SK-N-SH (cell line): Measurements from ENCODE around the gene TULP3. TPM values are rescaled to one million over a fixed set of nuclear protein-coding genes. Genes with fewer than 3 reads are reported as not detected.

Experiments used
- CTCF ChIA-PET: fragments of 300-600, 350-600 bp; formaldehyde crosslinking; extraction: SDS; loops from one replicate; lab custom pipeline; 2021; lab: Yijun Ruan, JAX
- POLR2A ChIA-PET: fragments of 350-600 bp; sonication (Branson Sonifier 250); formaldehyde crosslinking; extraction: SDS; loops from one replicate; lab custom pipeline; 2020; ENCODE audit warnings: antibody characterized with exemption, inconsistent platforms; lab: Yijun Ruan, JAX
- DNase-seq: peaks from one replicate; pipeline ENCODE4 v3.0.0; 2012
- H2AFZ ChIP-seq: fragments of 200-600 bp; sonication (generic); 2 replicates; pipeline ENCODE4 v1.8.1; 2016; ENCODE audit warnings: antibody characterized with exemption, mild to moderate bottlenecking, low read depth
- H3F3A ChIP-seq: fragments of 200-600 bp; sonication (generic); replicated peaks from 2 replicates; pipeline ENCODE3; 2016; ENCODE audit warnings: antibody characterized with exemption, mild to moderate bottlenecking; ENCODE audit not compliant: insufficient read depth
- H3K27ac ChIP-seq, 2 experiments: fragments of 200-500 bp in 1 of 2; fragments of 200-600 bp in 1 of 2; sonication (Bioruptor generic) in 1 of 2; sonication (generic), shearing (Covaris generic) in 1 of 2; 2 replicates each; pipeline versions ENCODE4 v1.5.1 to v1.6.1; 2014 to 2016; ENCODE audit warnings: low read depth in 2 of 2, inconsistent platforms in 1 of 2, low read length in 1 of 2, mild to moderate bottlenecking in 1 of 2, mixed read lengths in 1 of 2
- H3K27me3 ChIP-seq: fragments of 200-600 bp; sonication (generic), shearing (Covaris generic); 2 replicates; pipeline ENCODE4 v1.6.1; 2016; ENCODE audit warnings: mixed run types; ENCODE audit not compliant: insufficient read depth
- H3K36me3 ChIP-seq, 2 experiments: fragments of 200-500 bp in 1 of 2; fragments of 200-600 bp in 1 of 2; sonication (Bioruptor generic) in 1 of 2; sonication (generic) in 1 of 2; replicated peaks in 1 of 2; 2 replicates each; pipeline versions ENCODE3 to v1.5.1; 2014 to 2016; ENCODE audit warnings: low read length in 1 of 2, mild to moderate bottlenecking in 1 of 2; ENCODE audit not compliant: insufficient read depth in 2 of 2, control insufficient read depth in 1 of 2
- H3K4me1 ChIP-seq, 2 experiments: fragments of 200-500 bp in 1 of 2; fragments of 200-600 bp in 1 of 2; sonication (Bioruptor generic) in 1 of 2; sonication (generic), shearing (Covaris generic) in 1 of 2; 2 replicates each; pipeline versions ENCODE4 v1.5.1 to v1.6.1; 2014 to 2016; ENCODE audit warnings: low read depth in 1 of 2, low read length in 1 of 2, mixed run types in 1 of 2; ENCODE audit not compliant: insufficient read depth in 2 of 2, control insufficient read depth in 1 of 2
- H3K4me2 ChIP-seq: fragments of 200-600 bp; sonication (generic), shearing (Covaris generic); 2 replicates; pipeline ENCODE4 v1.6.1; 2017; ENCODE audit warnings: mixed run types
- H3K4me3 ChIP-seq, 2 experiments: fragments of 200-500 bp in 1 of 2; fragments of 200-600 bp in 1 of 2; sonication (Bioruptor generic) in 1 of 2; sonication (generic), shearing (Covaris generic) in 1 of 2; 2 replicates each; pipeline versions ENCODE4 v1.5.1 to v1.8.1; 2014 to 2016; ENCODE audit warnings: low read depth in 2 of 2, inconsistent platforms in 1 of 2, low read length in 1 of 2, mild to moderate bottlenecking in 1 of 2, mixed read lengths in 1 of 2, moderate library complexity in 1 of 2
- H3K79me2 ChIP-seq: fragments of 200-600 bp; sonication (generic); 2 replicates; pipeline ENCODE4 v1.8.1; 2017; ENCODE audit warnings: mild to moderate bottlenecking; ENCODE audit not compliant: insufficient read depth
- H3K9ac ChIP-seq: fragments of 200-600 bp; sonication (generic); 2 replicates; pipeline ENCODE4 v1.6.1; 2017; ENCODE audit warnings: mixed run types
- H3K9me2 ChIP-seq: fragments of 200-600 bp; sonication (generic); 2 replicates; pipeline ENCODE4 v1.6.1; 2017; ENCODE audit warnings: mixed run types
- H3K9me3 ChIP-seq: fragments of 200-600 bp; sonication (generic); 2 replicates; pipeline ENCODE4 v1.6.1; 2017; ENCODE audit warnings: mixed run types, mild to moderate bottlenecking, moderate library complexity
- H4K20me1 ChIP-seq: fragments of 200-600 bp; sonication (generic); 2 replicates; pipeline ENCODE4 v1.6.1; 2017; ENCODE audit warnings: mild to moderate bottlenecking, mixed run types; ENCODE audit not compliant: insufficient read depth
- CHD2 ChIP-seq: fragments of 150-350 bp; IDR thresholded peaks from 2 replicates; pipeline ENCODE4 v1.6.1; 2018; ENCODE audit warnings: low read length; ENCODE audit not compliant: partially characterized antibody
- CTCF ChIP-seq: fragments of 200-600 bp; sonication (generic); IDR thresholded peaks from 2 replicates; pipeline ENCODE4 v1.6.1; 2017; ENCODE audit warnings: antibody characterized with exemption, mild to moderate bottlenecking, moderate library complexity
- EP300 ChIP-seq, 2 experiments: IDR thresholded peaks; 2 replicates each; pipeline versions ENCODE4 v1.4.0 to v1.6.1; 2012; ENCODE audit warnings: borderline replicate concordance in 1 of 2, low read depth in 1 of 2, low read length in 1 of 2
- FOXM1 ChIP-seq: IDR thresholded peaks from 2 replicates; pipeline ENCODE4 v1.4.0; 2012; ENCODE audit warnings: low read depth, mild to moderate bottlenecking
- GABPA ChIP-seq: IDR thresholded peaks from 2 replicates; pipeline ENCODE4 v1.4.0; 2012; ENCODE audit warnings: low read depth, mild to moderate bottlenecking
- GATA2 ChIP-seq: sonication (generic); formaldehyde crosslinking; IDR thresholded peaks from 2 replicates; pipeline ENCODE4 v1.5.0; 2020; ENCODE audit warnings: mild to moderate bottlenecking, missing genetic modification reagents
- JUND ChIP-seq: IDR thresholded peaks from 2 replicates; pipeline ENCODE4 v1.4.0; 2012
- MXI1 ChIP-seq: IDR thresholded peaks from 2 replicates; pipeline ENCODE4 v1.6.1; 2012; ENCODE audit warnings: mild to moderate bottlenecking, low read depth, low read length, improper control_type of control experiment
- NFIC ChIP-seq: IDR thresholded peaks from 2 replicates; pipeline ENCODE4 v1.4.0; 2012; ENCODE audit warnings: borderline replicate concordance
- NRF1 ChIP-seq: IDR thresholded peaks from 2 replicates; pipeline ENCODE4 v1.6.1; 2012; ENCODE audit warnings: low read depth, mild to moderate bottlenecking, low read length
- PBX3 ChIP-seq: IDR thresholded peaks from 2 replicates; pipeline ENCODE4; 2012
- POLR2AphosphoS5 ChIP-seq: IDR thresholded peaks from 2 replicates; pipeline ENCODE4 v1.6.1; 2012; ENCODE audit warnings: low read depth, low read length
- RAD21 ChIP-seq: IDR thresholded peaks from 2 replicates; pipeline ENCODE4 v1.6.1; 2012; ENCODE audit warnings: mild to moderate bottlenecking, low read length
- RCOR1 ChIP-seq: fragments of 150-350 bp; IDR thresholded peaks from 2 replicates; pipeline ENCODE4 v1.6.1; 2017; ENCODE audit warnings: antibody characterized with exemption, low read length
- SIN3A ChIP-seq: IDR thresholded peaks from 2 replicates; pipeline ENCODE4 v1.6.1; 2012; ENCODE audit warnings: low read depth, mild to moderate bottlenecking, low read length, moderate library complexity, borderline replicate concordance
- SMC3 ChIP-seq: IDR thresholded peaks from 2 replicates; pipeline ENCODE4 v1.6.1; 2012; ENCODE audit warnings: low read depth, low read length, improper control_type of control experiment
- TCF12 ChIP-seq: IDR thresholded peaks from 2 replicates; pipeline ENCODE4 v1.4.0; 2012
- USF2 ChIP-seq: fragments of 150-350 bp; IDR thresholded peaks from 2 replicates; pipeline ENCODE4 v1.6.1; 2017; ENCODE audit warnings: antibody characterized with exemption, low read length, low read depth, borderline replicate concordance
- YY1 ChIP-seq: IDR thresholded peaks from 2 replicates; pipeline ENCODE4 v1.4.0; 2012; ENCODE audit warnings: low read depth, mild to moderate bottlenecking
- WGBS: methylation state at CpG from one replicate; pipeline ENCODE4 v1.1.6; 2017; ENCODE audit warnings: low lambda C conversion rate; 5-methylcytosine and 5-hydroxymethylcytosine counted together
- polyA plus RNA-seq, 3 experiments: library from polyadenylated mRNA; depleted of rRNA; stranded (reverse); fragments of >200 nt; gene quantifications; 2 replicates each; pipeline ENCODE4 v1.2.3, GENCODE V29; 2012
- TF ChIP-seq, protein P1 (sequence below): IDR thresholded peaks from 2 replicates; pipeline ENCODE4 v1.4.0; 2012; ENCODE audit warnings: low read depth, borderline replicate concordance
- TF ChIP-seq, protein P2 (sequence below): fragments of 150-350 bp; IDR thresholded peaks from 2 replicates; pipeline ENCODE4 v1.6.1; 2016; ENCODE audit warnings: mild to moderate bottlenecking, low read depth, low read length
- TF ChIP-seq, protein P3 (sequence below): IDR thresholded peaks from 2 replicates; pipeline ENCODE4 v1.6.1; 2012; ENCODE audit warnings: mild to moderate bottlenecking, low read depth, low read length, moderate library complexity
- TF ChIP-seq, protein P4 (sequence below): IDR thresholded peaks from 2 replicates; pipeline ENCODE4 v1.4.0; 2012; ENCODE audit warnings: low read depth

Gene TULP3
- polyA plus RNA-seq, 1 of the 3 experiments (the other 2 are of a cell fraction) = 22.6 TPM

GRCh38 chr12:2959505-2960389, 69.1 kb downstream of the TULP3 start:
- Histone ChIP-seq H3K4me1 (peaks cover 17 to 22% of the 10 kb centered on the region in 2 experiments), H3K27me3 (no peaks in the 10 kb centered on the region), H4K20me1 (peaks cover 25% of the 10 kb centered on the region; the same call in 1 of the 2 replicates), H3K79me2 (peaks cover 41% of the 10 kb centered on the region), H3K27ac (peak overlapping the region; percentile 74 to 77), H3K36me3 (no peaks in the 10 kb centered on the region), H3K9me2 (no peaks in the 10 kb centered on the region), H3F3A (peaks cover 20% of the 10 kb centered on the region), H2AFZ (peak overlapping the region; percentile 72), H3K4me2 (peak overlapping the region; percentile 90), H3K4me3 (peak overlapping the region; percentile 66 to 80), H3K9me3 (no peaks in the 10 kb centered on the region), H3K9ac (peak overlapping the region; percentile 66)
- WGBS = 7% methylated on average over 57 of the region's 104 CpGs
- DNase-seq = peak; percentile 88
- CTCF ChIA-PET = interaction anchor here (0.5 to 2.2 kb wide), 6 partner anchors 14 to 82 kb away, joined by 3 to 8 read pairs (median 3); no protein-coding TSS in a partner anchor
- POLR2A ChIA-PET = no interaction called here
- TF ChIP-seq, protein P1, sequence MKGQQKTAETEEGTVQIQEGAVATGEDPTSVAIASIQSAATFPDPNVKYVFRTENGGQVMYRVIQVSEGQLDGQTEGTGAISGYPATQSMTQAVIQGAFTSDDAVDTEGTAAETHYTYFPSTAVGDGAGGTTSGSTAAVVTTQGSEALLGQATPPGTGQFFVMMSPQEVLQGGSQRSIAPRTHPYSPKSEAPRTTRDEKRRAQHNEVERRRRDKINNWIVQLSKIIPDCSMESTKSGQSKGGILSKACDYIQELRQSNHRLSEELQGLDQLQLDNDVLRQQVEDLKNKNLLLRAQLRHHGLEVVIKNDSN = 0 out of 2 replicates have a peak, but pooled peaks have one; percentile 33
- no peak for TF ChIP-seq USF2
- TF ChIP-seq CTCF = no peak
- TF ChIP-seq SMC3 = no peak
- peak; percentile 51 for TF ChIP-seq NRF1
- TF ChIP-seq SIN3A = no peak
- no peak for TF ChIP-seq FOXM1
- TF ChIP-seq JUND = no peak
- TF ChIP-seq, protein P2, sequence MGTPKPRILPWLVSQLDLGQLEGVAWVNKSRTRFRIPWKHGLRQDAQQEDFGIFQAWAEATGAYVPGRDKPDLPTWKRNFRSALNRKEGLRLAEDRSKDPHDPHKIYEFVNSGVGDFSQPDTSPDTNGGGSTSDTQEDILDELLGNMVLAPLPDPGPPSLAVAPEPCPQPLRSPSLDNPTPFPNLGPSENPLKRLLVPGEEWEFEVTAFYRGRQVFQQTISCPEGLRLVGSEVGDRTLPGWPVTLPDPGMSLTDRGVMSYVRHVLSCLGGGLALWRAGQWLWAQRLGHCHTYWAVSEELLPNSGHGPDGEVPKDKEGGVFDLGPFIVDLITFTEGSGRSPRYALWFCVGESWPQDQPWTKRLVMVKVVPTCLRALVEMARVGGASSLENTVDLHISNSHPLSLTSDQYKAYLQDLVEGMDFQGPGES = no peak
- no peak for TF ChIP-seq CHD2
- TF ChIP-seq GATA2 (CRISPR knock-in tag) = no peak
- TF ChIP-seq, protein P3, sequence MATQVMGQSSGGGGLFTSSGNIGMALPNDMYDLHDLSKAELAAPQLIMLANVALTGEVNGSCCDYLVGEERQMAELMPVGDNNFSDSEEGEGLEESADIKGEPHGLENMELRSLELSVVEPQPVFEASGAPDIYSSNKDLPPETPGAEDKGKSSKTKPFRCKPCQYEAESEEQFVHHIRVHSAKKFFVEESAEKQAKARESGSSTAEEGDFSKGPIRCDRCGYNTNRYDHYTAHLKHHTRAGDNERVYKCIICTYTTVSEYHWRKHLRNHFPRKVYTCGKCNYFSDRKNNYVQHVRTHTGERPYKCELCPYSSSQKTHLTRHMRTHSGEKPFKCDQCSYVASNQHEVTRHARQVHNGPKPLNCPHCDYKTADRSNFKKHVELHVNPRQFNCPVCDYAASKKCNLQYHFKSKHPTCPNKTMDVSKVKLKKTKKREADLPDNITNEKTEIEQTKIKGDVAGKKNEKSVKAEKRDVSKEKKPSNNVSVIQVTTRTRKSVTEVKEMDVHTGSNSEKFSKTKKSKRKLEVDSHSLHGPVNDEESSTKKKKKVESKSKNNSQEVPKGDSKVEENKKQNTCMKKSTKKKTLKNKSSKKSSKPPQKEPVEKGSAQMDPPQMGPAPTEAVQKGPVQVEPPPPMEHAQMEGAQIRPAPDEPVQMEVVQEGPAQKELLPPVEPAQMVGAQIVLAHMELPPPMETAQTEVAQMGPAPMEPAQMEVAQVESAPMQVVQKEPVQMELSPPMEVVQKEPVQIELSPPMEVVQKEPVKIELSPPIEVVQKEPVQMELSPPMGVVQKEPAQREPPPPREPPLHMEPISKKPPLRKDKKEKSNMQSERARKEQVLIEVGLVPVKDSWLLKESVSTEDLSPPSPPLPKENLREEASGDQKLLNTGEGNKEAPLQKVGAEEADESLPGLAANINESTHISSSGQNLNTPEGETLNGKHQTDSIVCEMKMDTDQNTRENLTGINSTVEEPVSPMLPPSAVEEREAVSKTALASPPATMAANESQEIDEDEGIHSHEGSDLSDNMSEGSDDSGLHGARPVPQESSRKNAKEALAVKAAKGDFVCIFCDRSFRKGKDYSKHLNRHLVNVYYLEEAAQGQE = no peak
- TF ChIP-seq TCF12 = no peak
- no peak for TF ChIP-seq NFIC
- TF ChIP-seq RAD21 = no peak
- no peak for TF ChIP-seq PBX3
- no peak for TF ChIP-seq GABPA
- peak; percentile 64; the same call in 1 of the 2 replicates for TF ChIP-seq MXI1
- peak in 1 of 2 experiments; percentile 4; a peak in 1 of 4 replicates for TF ChIP-seq EP300 (IDR thresholded peaks at IDR 0.05; ENCODE audit: borderline replicate concordance in 1 of 2, low read depth in 1 of 2, low read length in 1 of 2)
- no peak for TF ChIP-seq RCOR1
- no peak; the same call in 1 of the 2 replicates for TF ChIP-seq POLR2AphosphoS5
- TF ChIP-seq YY1 = no peak
- TF ChIP-seq, protein P4, sequence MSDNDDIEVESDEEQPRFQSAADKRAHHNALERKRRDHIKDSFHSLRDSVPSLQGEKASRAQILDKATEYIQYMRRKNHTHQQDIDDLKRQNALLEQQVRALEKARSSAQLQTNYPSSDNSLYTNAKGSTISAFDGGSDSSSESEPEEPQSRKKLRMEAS = peak; percentile 97
